CD14-positive monocyte (primary cell): ENCODE results near the gene ITPK1. TPM values are rescaled to one million over a fixed set of nuclear protein-coding genes. Genes with fewer than 3 reads are reported as not detected.
A peak's percentile ranks its signal among the peaks of the same experiment; 100 is the strongest.

Experiments used
- DNase-seq, 3 donors: peaks; one replicate each; pipeline ENCODE4 v3.0.0-alpha.2; 2011 to 2022
- H2AFZ ChIP-seq: 2 replicates; pipeline ENCODE4 v1.6.0; 2012; ENCODE audit warnings: mild to moderate bottlenecking, low read depth, low read length, inconsistent platforms; ENCODE audit not compliant: insufficient read depth, poor library complexity, severe bottlenecking
- H3K27ac ChIP-seq, 2 donors: 1 replicate in 1 of 2; 2 replicates in 1 of 2; pipeline ENCODE4 v1.5.1; 2012 to 2013; ENCODE audit warnings: low read length in 2 of 2, control low read depth in 1 of 2, inconsistent platforms in 1 of 2, low read depth in 1 of 2, mild to moderate bottlenecking in 1 of 2
- H3K27me3 ChIP-seq, 2 donors: one replicate each; pipeline versions ENCODE4 v1.6.0 to v1.6.1; 2011 to 2013; ENCODE audit warnings: low read length in 2 of 2; ENCODE audit not compliant: control insufficient read depth in 2 of 2, insufficient read depth in 2 of 2
- H3K36me3 ChIP-seq, 2 donors: replicated peaks in 1 of 2; 1 replicate in 1 of 2; 2 replicates in 1 of 2; pipeline versions ENCODE4 v1.5.1 to v1.6.1; 2012 to 2013; ENCODE audit warnings: low read length in 2 of 2, control low read depth in 1 of 2, inconsistent platforms in 1 of 2, mild to moderate bottlenecking in 1 of 2; ENCODE audit not compliant: insufficient read depth in 2 of 2, control insufficient read depth in 1 of 2
- H3K4me1 ChIP-seq, 2 donors: 1 replicate in 1 of 2; 2 replicates in 1 of 2; pipeline versions ENCODE4 v1.5.1 to v1.6.1; 2012 to 2013; ENCODE audit warnings: low read length in 2 of 2, control low read depth in 1 of 2, inconsistent platforms in 1 of 2, mild to moderate bottlenecking in 1 of 2, moderate library complexity in 1 of 2; ENCODE audit not compliant: insufficient read depth in 2 of 2, control insufficient read depth in 1 of 2
- H3K4me2 ChIP-seq: replicated peaks from 2 replicates; pipeline ENCODE3; 2012; ENCODE audit warnings: low read length, moderate library complexity, mild to moderate bottlenecking; ENCODE audit not compliant: poor library complexity, severe bottlenecking; ENCODE audit errors: extremely low read depth
- H3K4me3 ChIP-seq, 3 experiments: fragments of 200-600 bp in 1 of 3; sonication (generic) in 1 of 3; replicated peaks in 1 of 3; 1 replicate in 2 of 3; 2 replicates in 1 of 3; pipeline ENCODE4 v1.5.1; 2011 to 2013; ENCODE audit warnings: low read length in 3 of 3, mild to moderate bottlenecking in 3 of 3, control low read depth in 2 of 3, low read depth in 2 of 3, inconsistent platforms in 1 of 3, moderate library complexity in 1 of 3
- H3K79me2 ChIP-seq: 2 replicates; pipeline ENCODE4 v1.6.0; 2012; ENCODE audit warnings: mild to moderate bottlenecking, control low read depth, inconsistent platforms, low read length, moderate library complexity; ENCODE audit not compliant: insufficient read depth
- H3K9ac ChIP-seq: 2 replicates; pipeline ENCODE4 v1.6.0; 2017; ENCODE audit warnings: low read length, mild to moderate bottlenecking; ENCODE audit not compliant: insufficient read depth, poor library complexity, severe bottlenecking
- H3K9me3 ChIP-seq, 2 donors: replicated peaks in 1 of 2; 1 replicate in 1 of 2; 2 replicates in 1 of 2; pipeline versions ENCODE4 v1.5.1 to v1.6.1; 2012 to 2013; ENCODE audit warnings: low read length in 2 of 2, control low read depth in 1 of 2; ENCODE audit not compliant: control insufficient read depth in 1 of 2, insufficient read depth in 1 of 2
- H4K20me1 ChIP-seq: 2 replicates; pipeline ENCODE4 v1.6.0; 2012; ENCODE audit warnings: mild to moderate bottlenecking, low read length, control low read depth, moderate library complexity; ENCODE audit not compliant: insufficient read depth
- H3K27ac Mint-ChIP-seq, 7 donors: one replicate each; pipeline ENCODE4 v1.8.0; 2020; ENCODE audit warnings: mild to moderate bottlenecking in 7 of 7, mixed read lengths in 7 of 7, moderate library complexity in 6 of 7, inconsistent platforms in 2 of 7
- H3K27me3 Mint-ChIP-seq, 3 donors: one replicate each; pipeline ENCODE4 v1.8.0; 2021 to 2022; ENCODE audit warnings: low read depth in 3 of 3, mild to moderate bottlenecking in 3 of 3, mixed read lengths in 3 of 3, moderate library complexity in 3 of 3, inconsistent platforms in 1 of 3
- H3K36me3 Mint-ChIP-seq, 2 donors: one replicate each; pipeline ENCODE4 v1.8.0; 2020; ENCODE audit warnings: mixed read lengths in 2 of 2, inconsistent platforms in 1 of 2, mild to moderate bottlenecking in 1 of 2
- H3K4me1 Mint-ChIP-seq: one replicate; pipeline ENCODE4 v1.8.0; 2020; ENCODE audit warnings: mild to moderate bottlenecking, mixed read lengths
- H3K4me3 Mint-ChIP-seq, 2 donors: one replicate each; pipeline ENCODE4 v1.8.0; 2020; ENCODE audit warnings: mild to moderate bottlenecking in 2 of 2, mixed read lengths in 2 of 2, moderate library complexity in 1 of 2
- H3K9me3 Mint-ChIP-seq, 7 donors: one replicate each; pipeline ENCODE4 v1.8.0; 2020 to 2022; ENCODE audit warnings: mixed read lengths in 7 of 7, mild to moderate bottlenecking in 6 of 7, moderate library complexity in 6 of 7, inconsistent platforms in 2 of 7
- WGBS: methylation state at CpG from one replicate; pipeline ENCODE4 v1.1.5; 2013; ENCODE audit warnings: missing lambda C conversion rate; ENCODE audit not compliant: insufficient coverage; 5-methylcytosine and 5-hydroxymethylcytosine counted together
- intact Hi-C, 2 donors: fragments of 100-400 bp; cut with micrococcal nuclease; formaldehyde crosslinking; loops; one replicate each; pipeline versions ENCODE4 v1.15.0 to v1.15.1; 2023
- polyA plus RNA-seq, 3 donors: library from polyadenylated mRNA; depleted of rRNA in 1 of 3; unstranded in 2 of 3; stranded (reverse) in 1 of 3; fragments of 300-500 nt in 2 of 3; fragments of >200 nt in 1 of 3; fragmentation: Illumina TruSeq in 2 of 3; gene quantifications; 1 replicate in 2 of 3; 2 replicates in 1 of 3; pipeline ENCODE4 v1.2.3, GENCODE V29; 2012 to 2021
- TF ChIP-seq, protein P1 (sequence below): fragments of 200-600 bp; IDR thresholded peaks from one replicate; pipeline ENCODE4 v1.8.0; 2022; ENCODE audit warnings: antibody characterized with exemption, mild to moderate bottlenecking

Gene ITPK1
- polyA plus RNA-seq, 3 donors: 57.1 to 144 (median 63.0) TPM

DNA sequence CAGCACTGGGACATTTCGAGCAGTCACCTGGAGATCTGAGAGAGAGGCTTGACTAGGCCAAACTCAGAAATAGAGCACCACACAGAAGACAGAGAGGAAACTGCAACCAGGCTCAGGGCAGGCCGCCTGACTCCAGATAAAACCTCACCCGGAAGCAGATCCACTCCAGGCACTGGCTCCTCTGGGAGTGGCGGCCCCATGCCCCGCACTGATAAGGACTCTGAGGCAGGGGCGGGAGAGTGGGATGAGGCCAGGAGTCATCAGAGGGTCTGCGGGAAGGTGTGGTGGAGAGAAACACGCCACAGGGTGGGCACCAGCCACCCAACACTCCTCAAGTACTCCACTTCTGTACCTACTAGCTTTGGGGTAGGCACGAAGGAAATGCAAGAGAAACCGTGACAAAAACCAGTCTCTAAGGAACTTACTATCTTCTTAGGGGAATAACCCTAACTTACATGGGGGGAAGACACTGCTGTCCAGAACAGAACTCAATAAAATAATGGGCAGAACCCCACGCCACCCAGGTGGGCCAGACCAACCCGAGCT lies 121.5 kb downstream of the ITPK1 start:
- peaks cover 58% of the 10 kb centered on the region for H3K79me2 ChIP-seq
- peaks cover 100% of the 10 kb centered on the region for H4K20me1 ChIP-seq
- intact Hi-C loops: no loop called here
- DNase-seq: no peak
- TF ChIP-seq, protein P1, sequence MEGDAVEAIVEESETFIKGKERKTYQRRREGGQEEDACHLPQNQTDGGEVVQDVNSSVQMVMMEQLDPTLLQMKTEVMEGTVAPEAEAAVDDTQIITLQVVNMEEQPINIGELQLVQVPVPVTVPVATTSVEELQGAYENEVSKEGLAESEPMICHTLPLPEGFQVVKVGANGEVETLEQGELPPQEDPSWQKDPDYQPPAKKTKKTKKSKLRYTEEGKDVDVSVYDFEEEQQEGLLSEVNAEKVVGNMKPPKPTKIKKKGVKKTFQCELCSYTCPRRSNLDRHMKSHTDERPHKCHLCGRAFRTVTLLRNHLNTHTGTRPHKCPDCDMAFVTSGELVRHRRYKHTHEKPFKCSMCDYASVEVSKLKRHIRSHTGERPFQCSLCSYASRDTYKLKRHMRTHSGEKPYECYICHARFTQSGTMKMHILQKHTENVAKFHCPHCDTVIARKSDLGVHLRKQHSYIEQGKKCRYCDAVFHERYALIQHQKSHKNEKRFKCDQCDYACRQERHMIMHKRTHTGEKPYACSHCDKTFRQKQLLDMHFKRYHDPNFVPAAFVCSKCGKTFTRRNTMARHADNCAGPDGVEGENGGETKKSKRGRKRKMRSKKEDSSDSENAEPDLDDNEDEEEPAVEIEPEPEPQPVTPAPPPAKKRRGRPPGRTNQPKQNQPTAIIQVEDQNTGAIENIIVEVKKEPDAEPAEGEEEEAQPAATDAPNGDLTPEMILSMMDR: no peak
- 100% methylated on average over 5 of the region's 12 CpGs for WGBS
- no peaks in the 10 kb centered on the region for H3K27me3 ChIP-seq
- H3K36me3 ChIP-seq: peaks cover 54 to 98% of the 10 kb centered on the region in 2 donors
- peaks cover 61 to 93% of the 10 kb centered on the region in 2 donors for H3K36me3 Mint-ChIP-seq
- H3K4me3 Mint-ChIP-seq: no peak overlapping the region
- H3K27ac ChIP-seq: peak overlapping the region in 1 of 2 donors; percentile 38
- H3K9me3 ChIP-seq: no peaks in the 10 kb centered on the region
- no peak overlapping the region for H3K4me2 ChIP-seq
- H3K9ac ChIP-seq: no peak overlapping the region
- peak overlapping the region in 2 of 7 donors; percentile 4 to 21 for H3K27ac Mint-ChIP-seq
- H2AFZ ChIP-seq: no peak overlapping the region
- peaks cover 0 to 3% (median 0%) of the 10 kb centered on the region in 7 donors for H3K9me3 Mint-ChIP-seq
- H3K27me3 Mint-ChIP-seq: peaks cover 0 to 3% (median 0%) of the 10 kb centered on the region in 3 donors
- H3K4me1 ChIP-seq: no peaks in the 10 kb centered on the region
- no peak overlapping the region for H3K4me3 ChIP-seq
- H3K4me1 Mint-ChIP-seq: peaks cover 3% of the 10 kb centered on the region

DNA sequence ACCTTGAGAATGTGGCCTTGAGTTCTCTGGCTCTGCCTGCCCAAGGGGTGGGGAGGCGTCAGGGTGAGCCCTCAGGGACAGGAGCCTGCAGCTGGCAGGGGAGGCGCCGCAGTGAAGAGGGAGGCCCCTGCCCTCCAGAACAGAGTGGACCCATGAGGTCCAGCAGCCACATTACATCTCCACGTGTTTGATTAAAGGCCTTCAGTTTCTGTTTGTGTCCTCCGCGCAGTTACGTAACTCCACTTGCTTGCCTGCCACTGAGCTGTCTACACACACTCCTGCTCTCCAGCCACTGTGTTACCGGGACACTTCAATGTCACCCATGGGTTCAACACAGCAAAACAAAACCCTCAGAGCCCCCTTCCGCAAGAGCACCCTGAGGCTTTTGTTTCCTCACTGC lies 122.4 kb downstream of the ITPK1 start:
- peak overlapping the region in 1 of 2 donors; percentile 38 for H3K27ac ChIP-seq
- H3K4me3 Mint-ChIP-seq: no peak overlapping the region
- intact Hi-C loops: no loop called here
- WGBS: 85% methylated on average over 9 of the region's 9 CpGs
- H3K9me3 ChIP-seq: no peaks in the 10 kb centered on the region
- H3K4me1 Mint-ChIP-seq: peaks cover 3% of the 10 kb centered on the region
- no peak overlapping the region for H3K4me3 ChIP-seq
- no peak overlapping the region for H3K9ac ChIP-seq
- no peak for DNase-seq
- H3K4me2 ChIP-seq: no peak overlapping the region
- peaks cover 65 to 94% of the 10 kb centered on the region in 2 donors for H3K36me3 Mint-ChIP-seq
- peaks cover 0 to 3% (median 0%) of the 10 kb centered on the region in 7 donors for H3K9me3 Mint-ChIP-seq
- peaks cover 59 to 100% of the 10 kb centered on the region in 2 donors for H3K36me3 ChIP-seq
- no peaks in the 10 kb centered on the region for H3K4me1 ChIP-seq
- peaks cover 100% of the 10 kb centered on the region for H4K20me1 ChIP-seq
- TF ChIP-seq, protein P1: no peak
- H2AFZ ChIP-seq: no peak overlapping the region
- H3K27me3 ChIP-seq: no peaks in the 10 kb centered on the region
- peaks cover 0 to 3% (median 0%) of the 10 kb centered on the region in 3 donors for H3K27me3 Mint-ChIP-seq
- H3K27ac Mint-ChIP-seq: peak overlapping the region in 3 of 7 donors; percentile 50 to 81 (median 57)
- peaks cover 57% of the 10 kb centered on the region for H3K79me2 ChIP-seq
